HepG2 (cell line): ENCODE results near the gene HCFC1R1. TPM values are rescaled to one million over a fixed set of nuclear protein-coding genes. Genes with fewer than 3 reads are reported as not detected.
A peak's percentile ranks its signal among the peaks of the same experiment; 100 is the strongest.

ENCODE experiments used
- ATAC-seq: fragments of 200-7000 bp; cut with Tn5 transposase; 3 replicates; pipeline ENCODE4 v1.9.1; 2020; ENCODE audit warnings: mild to moderate bottlenecking, moderate library complexity
- BruUV-seq: library from RNA; stranded (reverse); fragments of 400-500 nt; replicated peaks from 2 replicates; lab custom pipeline; 2021; lab: Mats Ljungman, UMichigan
- CTCF ChIA-PET: fragments of 300-600 bp; formaldehyde crosslinking; extraction: SDS; loops from one replicate; lab custom pipeline; 2021; ENCODE audit warnings: low total read pairs, inconsistent platforms, low intra/inter-chr PET ratio; lab: Yijun Ruan, JAX
- POLR2A ChIA-PET: fragments of 350-600 bp; sonication (Branson Sonifier 250); formaldehyde crosslinking; loops from one replicate; lab custom pipeline; 2020; ENCODE audit warnings: antibody characterized with exemption, inconsistent platforms; lab: Yijun Ruan, JAX
- DNase-seq: peaks from one replicate; pipeline ENCODE4 v3.0.0-alpha.2; 2015; ENCODE audit warnings: low spot score
- FAIRE-seq: peaks from 3 replicates; lab custom pipeline; 2011; peaks lifted over from hg19 to GRCh38; lab: Jason Lieb, UNC
- H2AFZ ChIP-seq: one replicate; pipeline ENCODE4 v1.6.1; 2011; ENCODE audit warnings: low read length, inconsistent platforms
- H3K27ac ChIP-seq: fragments of 300-600 bp; 3 replicates; pipeline ENCODE4 v1.8.0; 2011; ENCODE audit warnings: mixed run types, mild to moderate bottlenecking, mixed read lengths, low read length, inconsistent platforms; ENCODE audit not compliant: insufficient read depth; ENCODE audit errors: extremely low read length
- H3K27me3 ChIP-seq, 2 experiments: fragments of 200-600 bp in 1 of 2; 2 replicates in 1 of 2; 3 replicates in 1 of 2; pipeline versions ENCODE4 v1.6.0 to v1.8.0; 2011; ENCODE audit warnings: low read length in 2 of 2, mild to moderate bottlenecking in 2 of 2, moderate library complexity in 2 of 2, inconsistent platforms in 1 of 2; ENCODE audit not compliant: insufficient read depth in 2 of 2, control insufficient read depth in 1 of 2
- H3K36me3 ChIP-seq, 2 experiments: fragments of 200-600 bp in 1 of 2; replicated peaks in 1 of 2; 2 replicates in 1 of 2; 3 replicates in 1 of 2; pipeline versions ENCODE4 v1.5.1 to v1.8.0; 2011; ENCODE audit warnings: low read length in 2 of 2, inconsistent platforms in 1 of 2; ENCODE audit not compliant: insufficient read depth in 2 of 2, control insufficient read depth in 1 of 2
- H3K4me1 ChIP-seq: 2 replicates; pipeline ENCODE4 v1.5.1; 2012; ENCODE audit warnings: low read length, inconsistent platforms; ENCODE audit not compliant: insufficient read depth
- H3K4me2 ChIP-seq: 2 replicates; pipeline ENCODE4 v1.6.0; 2011; ENCODE audit warnings: low read depth, low read length, inconsistent platforms
- H3K4me3 ChIP-seq, 3 experiments: fragments of 200-600 bp in 1 of 3; sonication (generic), shearing (Covaris generic) in 1 of 3; replicated peaks in 1 of 3; 2 replicates each; pipeline ENCODE4 v1.5.1; 2011 to 2016; ENCODE audit warnings: low read length in 3 of 3, inconsistent platforms in 2 of 3, low read depth in 2 of 3, mild to moderate bottlenecking in 2 of 3, control low read depth in 1 of 3, mixed read lengths in 1 of 3; ENCODE audit not compliant: insufficient read depth in 1 of 3
- H3K79me2 ChIP-seq: one replicate; pipeline ENCODE4 v1.6.1; 2011; ENCODE audit warnings: low read length, inconsistent platforms; ENCODE audit not compliant: insufficient read depth
- H3K9ac ChIP-seq: 2 replicates; pipeline ENCODE4 v1.6.0; 2011; ENCODE audit warnings: mild to moderate bottlenecking, low read depth, low read length, inconsistent platforms; ENCODE audit not compliant: insufficient read depth
- H3K9me3 ChIP-seq: 2 replicates; pipeline ENCODE4 v1.5.1; 2012; ENCODE audit warnings: mild to moderate bottlenecking, low read length
- H4K20me1 ChIP-seq: 2 replicates; pipeline ENCODE4 v1.6.0; 2011; ENCODE audit warnings: inconsistent platforms, mild to moderate bottlenecking, low read length, moderate library complexity; ENCODE audit not compliant: insufficient read depth
- DDIT3 ChIP-seq: sonication (generic); formaldehyde crosslinking; IDR thresholded peaks from 2 replicates; pipeline ENCODE4 v1.4.0; 2020; ENCODE audit warnings: mild to moderate bottlenecking, missing genetic modification reagents
- GMEB1 ChIP-seq: sonication (generic); formaldehyde crosslinking; IDR thresholded peaks from 2 replicates; pipeline ENCODE4 v1.5.1; 2020; ENCODE audit warnings: missing genetic modification reagents, mild to moderate bottlenecking, borderline replicate concordance
- NAIF1 ChIP-seq: sonication (generic); formaldehyde crosslinking; IDR thresholded peaks from 2 replicates; pipeline ENCODE4 v1.5.0; 2020; ENCODE audit warnings: mild to moderate bottlenecking, missing genetic modification reagents, borderline replicate concordance
- SP2 ChIP-seq: sonication (generic); formaldehyde crosslinking; IDR thresholded peaks from 2 replicates; pipeline ENCODE4 v1.5.1; 2020; ENCODE audit warnings: mild to moderate bottlenecking, missing genetic modification reagents
- SRSF4 ChIP-seq: fragments of 200-400 bp; formaldehyde crosslinking; IDR thresholded peaks from one replicate; pipeline ENCODE4 v1.6.1; 2018; ENCODE audit warnings: mild to moderate bottlenecking, low read depth, low read length, moderate library complexity; ENCODE audit not compliant: poor library complexity, severe bottlenecking
- ZNF326 ChIP-seq: sonication (generic); formaldehyde crosslinking; IDR thresholded peaks from 2 replicates; pipeline ENCODE4 v1.4.0; 2020; ENCODE audit warnings: missing genetic modification reagents, borderline replicate concordance
- WGBS: methylation state at CpG from one replicate; pipeline ENCODE4 v1.1.6; 2017; ENCODE audit warnings: low lambda C conversion rate; 5-methylcytosine and 5-hydroxymethylcytosine counted together
- in situ Hi-C: cut with HindIII; loops from 2 replicates; pipeline ENCODE4 v1.10.0; 2017; ENCODE audit warnings: low pct_unique_long_range_greater_than_20kb; ENCODE audit not compliant: extremely low pct_ligation_motif_present
- intact Hi-C: fragments of 100-400 bp; cut with micrococcal nuclease; formaldehyde crosslinking; loops from one replicate; pipeline ENCODE4 v1.10.0; 2022; ENCODE audit not compliant: unreplicated experiment
- polyA plus RNA-seq, 8 experiments: library from polyadenylated mRNA; depleted of rRNA in 3 of 8; stranded (reverse) in 7 of 8; unstranded in 1 of 8; fragments of >200 nt; fragmentation: Illumina TruSeq in 4 of 8; extraction: Trizol in 4 of 8; gene quantifications; 2 replicates each; pipeline versions ENCODE4 v1.2.1 to v1.2.3, GENCODE V29; 2011 to 2016; ENCODE audit warnings: low read depth in 4 of 8, missing spikeins in 1 of 8, mixed read lengths in 1 of 8; ENCODE audit not compliant: insufficient read depth in 1 of 8
- total RNA-seq, 5 experiments: library from RNA; depleted of rRNA; stranded (reverse); fragments of >200 nt; fragmentation: Illumina TruSeq; extraction: Trizol; gene quantifications; 2 replicates each; pipeline ENCODE4 v1.2.3, GENCODE V29; 2016; ENCODE audit warnings: low read depth in 1 of 5

The HCFC1R1 gene
- total and polyA plus RNA-seq, 2 of the 13 experiments (the other 11 are each of a cell fraction or from before 2014, with no cell fraction given): 13.8 to 16.1 TPM

GRCh38 chr16:3014971-3015370, 8.8 kb downstream of the HCFC1R1 start:
- H3K27ac ChIP-seq: no peak overlapping the region
- no peak for DNase-seq
- H3K36me3 ChIP-seq: no peaks in the 10 kb centered on the region
- BruUV-seq: no TSS peak
- no peak overlapping the region for H2AFZ ChIP-seq
- no peak for FAIRE-seq
- H3K4me2 ChIP-seq: 0 out of 2 replicates have a peak overlapping the region, but pooled peaks have one; percentile 32
- H3K27me3 ChIP-seq: peaks cover 7 to 22% of the 10 kb centered on the region in 2 experiments; a peak in 4 of 5 replicates
- no peak for ATAC-seq
- H3K9ac ChIP-seq: no peak overlapping the region
- H4K20me1 ChIP-seq: no peaks in the 10 kb centered on the region
- ChIA-PET CTCF (no interaction called here), POLR2A (interaction anchor here (14.2 to 18.8 kb wide), 2 partner anchors 6 to 8 kb away, joined by 750 read pairs; partner anchors contain the start of genes CLDN6, CLDN9, HCFC1R1 and THOC6)
- WGBS: 61% methylated on average over 6 of the region's 6 CpGs
- intact Hi-C loops: no loop called here
- no peaks in the 10 kb centered on the region for H3K79me2 ChIP-seq
- no peaks in the 10 kb centered on the region for H3K9me3 ChIP-seq
- in situ Hi-C loops: no loop called here
- no peak overlapping the region for H3K4me3 ChIP-seq
- TF ChIP-seq SP2 (CRISPR knock-in tag) (no peak), DDIT3 (CRISPR knock-in tag) (no peak), SRSF4 (no peak), GMEB1 (CRISPR knock-in tag) (no peak), NAIF1 (no peak), ZNF326 (no peak)
- peaks cover 97% of the 10 kb centered on the region for H3K4me1 ChIP-seq
